Esophagus (tissue), 2 donors: ENCODE results near the gene ADGRB3. TPM values are rescaled to one million over a fixed set of nuclear protein-coding genes. Genes with fewer than 3 reads are reported as not detected.
"Not testable (repeated sequence)": the region's sequence is repeated elsewhere in the genome, so short reads cannot be mapped to it uniquely, and the experiment has no call there.

Experiments
- H3K27ac ChIP-seq, 2 donors: one replicate each; pipeline ENCODE4 v1.5.1; 2013; ENCODE audit warnings: low read depth in 2 of 2, mild to moderate bottlenecking in 2 of 2, inconsistent platforms in 1 of 2, low read length in 1 of 2, moderate library complexity in 1 of 2
- H3K27me3 ChIP-seq, 2 donors: one replicate each; pipeline ENCODE4 v1.6.1; 2013; ENCODE audit warnings: low read length in 2 of 2, control low read depth in 1 of 2, mild to moderate bottlenecking in 1 of 2; ENCODE audit not compliant: insufficient read depth in 2 of 2, control insufficient read depth in 1 of 2
- H3K36me3 ChIP-seq, 2 donors: one replicate each; pipeline ENCODE4 v1.6.1; 2013; ENCODE audit warnings: low read length in 1 of 2; ENCODE audit not compliant: control insufficient read depth in 2 of 2, insufficient read depth in 2 of 2
- H3K4me1 ChIP-seq, 2 donors: one replicate each; pipeline ENCODE4 v1.6.1; 2013; ENCODE audit warnings: low read length in 1 of 2; ENCODE audit not compliant: control insufficient read depth in 2 of 2, insufficient read depth in 2 of 2
- H3K4me3 ChIP-seq, 2 donors: one replicate each; pipeline ENCODE4 v1.5.1; 2013; ENCODE audit warnings: low read length in 2 of 2, mild to moderate bottlenecking in 2 of 2, low read depth in 1 of 2, moderate library complexity in 1 of 2
- H3K9me3 ChIP-seq, 2 donors: one replicate each; pipeline ENCODE4 v1.6.1; 2013; ENCODE audit warnings: mild to moderate bottlenecking in 2 of 2, low read depth in 1 of 2, low read length in 1 of 2, moderate library complexity in 1 of 2; ENCODE audit not compliant: control insufficient read depth in 2 of 2, insufficient read depth in 1 of 2
- WGBS, 2 donors: extraction: QIAGEN DNeasy Blood & Tissue Kit; methylation state at CpG; one replicate each; pipeline ENCODE4 v1.1.7; 2013; 5-methylcytosine and 5-hydroxymethylcytosine counted together
- polyA plus RNA-seq, 2 donors: library from polyadenylated mRNA; stranded (reverse); fragments of 200-250 nt; gene quantifications; one replicate each; pipeline ENCODE4 v1.2.3, GENCODE V29; 2013
- donor health status: healthy with polysubstance abuse.
- donor health status: Bipolar disorder and iron deficiency.

The ADGRB3 gene
- polyA plus RNA-seq, 2 donors, result 0.08 to 0.14 TPM

- no peaks in the 10 kb centered on the region for H3K36me3 ChIP-seq
Measured at GRCh38 chr6:68779366-68779765, 144.3 kb downstream of the ADGRB3 start.

GRCh38 chr6:68790128-68790527, 155.0 kb downstream of the ADGRB3 start:
- H3K27ac ChIP-seq, H3K36me3 ChIP-seq, H3K4me3 ChIP-seq, H3K4me1 ChIP-seq, H3K27me3 ChIP-seq, H3K9me3 ChIP-seq: not testable (repeated sequence)
- WGBS, 2 donors, result 62 to 66% methylated on average over 5 to 6 of the region's 6 CpGs

More at GRCh38 chr6:68779366-68779765, 144.3 kb downstream of the ADGRB3 start:
- Histone ChIP-seq H3K4me3 (no peak overlapping the region), H3K9me3 (no peaks in the 10 kb centered on the region), H3K4me1 (no peaks in the 10 kb centered on the region), H3K27ac (no peak overlapping the region), H3K27me3 (no peaks in the 10 kb centered on the region)
- 36 to 39% methylated on average over 2 of the region's 2 CpGs for WGBS, 2 donors

GRCh38 chr6:68814976-68815375, 179.9 kb downstream of the ADGRB3 start:
- not testable (repeated sequence) for H3K27me3 ChIP-seq, H3K9me3 ChIP-seq, H3K4me1 ChIP-seq, H3K36me3 ChIP-seq, H3K27ac ChIP-seq, H3K4me3 ChIP-seq
- WGBS, 2 donors, result 56 to 64% methylated on average over 5 of the region's 5 CpGs

GRCh38 chr6:68826501-68826900, 191.4 kb downstream of the ADGRB3 start:
- H3K27me3 ChIP-seq, result no peaks in the 10 kb centered on the region
- H3K9me3 ChIP-seq, result no peaks in the 10 kb centered on the region
- no peak overlapping the region for H3K27ac ChIP-seq
- H3K4me3 ChIP-seq, result no peak overlapping the region
- no peaks in the 10 kb centered on the region for H3K36me3 ChIP-seq
- H3K4me1 ChIP-seq, result no peaks in the 10 kb centered on the region

GRCh38 chr6:68834551-68834950, 199.5 kb downstream of the ADGRB3 start:
- WGBS, 2 donors, result 44 to 47% methylated on average over 5 of the region's 5 CpGs
- Histone ChIP-seq H3K27me3 (no peaks in the 10 kb centered on the region), H3K4me1 (no peaks in the 10 kb centered on the region), H3K27ac (no peak overlapping the region), H3K9me3 (no peaks in the 10 kb centered on the region), H3K4me3 (no peak overlapping the region), H3K36me3 (no peaks in the 10 kb centered on the region)

- Histone ChIP-seq H3K27ac (no peak overlapping the region), H3K27me3 (no peaks in the 10 kb centered on the region), H3K4me1 (no peaks in the 10 kb centered on the region), H3K36me3 (no peaks in the 10 kb centered on the region), H3K9me3 (no peaks in the 10 kb centered on the region), H3K4me3 (no peak overlapping the region)
Measured at GRCh38 chr6:68838571-68838970, 203.5 kb downstream of the ADGRB3 start.

GRCh38 chr6:68852791-68853190, 217.7 kb downstream of the ADGRB3 start:
- Histone ChIP-seq H3K36me3 (no peaks in the 10 kb centered on the region), H3K4me3 (no peak overlapping the region), H3K4me1 (no peaks in the 10 kb centered on the region), H3K27ac (no peak overlapping the region), H3K27me3 (no peaks in the 10 kb centered on the region), H3K9me3 (no peaks in the 10 kb centered on the region)

- Histone ChIP-seq H3K9me3 (peaks cover 0 to 2% of the 10 kb centered on the region in 2 donors), H3K36me3 (no peaks in the 10 kb centered on the region), H3K4me3 (no peak overlapping the region), H3K4me1 (no peaks in the 10 kb centered on the region), H3K27ac (no peak overlapping the region), H3K27me3 (no peaks in the 10 kb centered on the region)
- 68 to 78% methylated on average over 1 of the region's 1 CpG for WGBS, 2 donors
Measured at GRCh38 chr6:68859233-68859632, 224.2 kb downstream of the ADGRB3 start.

- Histone ChIP-seq H3K27me3 (no peaks in the 10 kb centered on the region), H3K36me3 (no peaks in the 10 kb centered on the region), H3K4me3 (no peak overlapping the region), H3K27ac (no peak overlapping the region), H3K9me3 (no peaks in the 10 kb centered on the region), H3K4me1 (no peaks in the 10 kb centered on the region)
Measured at GRCh38 chr6:68868646-68869045, 233.6 kb downstream of the ADGRB3 start.

- H3K4me1 ChIP-seq, result no peaks in the 10 kb centered on the region
- no peak overlapping the region for H3K4me3 ChIP-seq
- H3K36me3 ChIP-seq, result no peaks in the 10 kb centered on the region
- WGBS, 2 donors, result 59 to 69% methylated on average over 1 of the region's 1 CpG
- H3K27ac ChIP-seq, result no peak overlapping the region
- H3K27me3 ChIP-seq, result no peaks in the 10 kb centered on the region
- H3K9me3 ChIP-seq, result no peaks in the 10 kb centered on the region
Measured at GRCh38 chr6:68873236-68873635, 238.2 kb downstream of the ADGRB3 start.
